ENCODE data around the gene SSH2. TPM values are rescaled to one million over a fixed set of nuclear protein-coding genes. Genes with fewer than 3 reads are reported as not detected.

SSH2 gene
- total RNA-seq, 2 donors from 2014 or later, result 36.1 to 36.8 TPM

DNA sequence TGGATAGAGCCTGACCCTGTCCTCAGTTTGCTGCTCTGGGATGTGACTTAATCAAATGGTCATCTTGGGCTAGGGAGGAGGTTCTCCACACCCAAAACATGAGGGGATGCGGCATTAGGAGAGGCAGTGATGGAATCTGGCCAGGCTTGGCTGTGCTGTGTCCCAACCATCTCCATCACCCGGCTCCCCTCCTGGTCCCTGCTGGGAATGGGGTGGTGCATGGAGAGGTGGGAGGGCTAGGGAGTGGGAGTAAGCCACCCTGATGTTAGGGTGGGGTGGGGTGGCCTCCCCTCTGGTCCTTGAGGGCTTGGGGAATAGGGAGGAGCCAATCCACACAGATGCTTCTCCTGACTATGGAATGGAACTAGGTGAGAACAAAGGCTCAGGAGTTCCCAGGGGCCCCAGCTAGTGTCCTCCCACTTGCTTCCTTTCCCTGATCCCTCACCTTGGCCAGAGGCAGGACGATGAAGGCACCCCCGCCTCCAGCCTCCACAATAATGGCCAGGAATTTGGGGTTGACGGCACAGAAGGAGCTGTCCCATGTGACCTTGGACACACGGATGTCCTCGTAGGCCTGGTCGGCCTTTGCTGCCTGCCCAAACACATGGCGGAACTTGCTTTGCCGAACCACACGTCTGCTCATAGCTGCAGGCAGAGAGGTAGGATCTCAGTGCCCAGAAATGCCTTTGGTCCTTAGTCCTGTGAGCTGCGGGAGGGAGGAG, 309.1 kb downstream of the SSH2 start:
- peaks cover 0 to 73% of the 10 kb centered on the region in 2 donors for H3K4me1 ChIP-seq
- H3K36me3 ChIP-seq, result no peaks in the 10 kb centered on the region
- no peaks in the 10 kb centered on the region for H3K9me3 ChIP-seq
- peak overlapping the region; percentile 82 to 86 for H3K27ac ChIP-seq
- H3K4me3 ChIP-seq, result peak overlapping the region in 1 of 2 donors; percentile 69
- no peaks in the 10 kb centered on the region for H3K27me3 ChIP-seq
- DNase-seq (ENCODE audit: low spot score), result no peak
- TF ChIP-seq, protein P1, sequence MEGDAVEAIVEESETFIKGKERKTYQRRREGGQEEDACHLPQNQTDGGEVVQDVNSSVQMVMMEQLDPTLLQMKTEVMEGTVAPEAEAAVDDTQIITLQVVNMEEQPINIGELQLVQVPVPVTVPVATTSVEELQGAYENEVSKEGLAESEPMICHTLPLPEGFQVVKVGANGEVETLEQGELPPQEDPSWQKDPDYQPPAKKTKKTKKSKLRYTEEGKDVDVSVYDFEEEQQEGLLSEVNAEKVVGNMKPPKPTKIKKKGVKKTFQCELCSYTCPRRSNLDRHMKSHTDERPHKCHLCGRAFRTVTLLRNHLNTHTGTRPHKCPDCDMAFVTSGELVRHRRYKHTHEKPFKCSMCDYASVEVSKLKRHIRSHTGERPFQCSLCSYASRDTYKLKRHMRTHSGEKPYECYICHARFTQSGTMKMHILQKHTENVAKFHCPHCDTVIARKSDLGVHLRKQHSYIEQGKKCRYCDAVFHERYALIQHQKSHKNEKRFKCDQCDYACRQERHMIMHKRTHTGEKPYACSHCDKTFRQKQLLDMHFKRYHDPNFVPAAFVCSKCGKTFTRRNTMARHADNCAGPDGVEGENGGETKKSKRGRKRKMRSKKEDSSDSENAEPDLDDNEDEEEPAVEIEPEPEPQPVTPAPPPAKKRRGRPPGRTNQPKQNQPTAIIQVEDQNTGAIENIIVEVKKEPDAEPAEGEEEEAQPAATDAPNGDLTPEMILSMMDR (IDR thresholded peaks at IDR 0.05), result no peak

DNA sequence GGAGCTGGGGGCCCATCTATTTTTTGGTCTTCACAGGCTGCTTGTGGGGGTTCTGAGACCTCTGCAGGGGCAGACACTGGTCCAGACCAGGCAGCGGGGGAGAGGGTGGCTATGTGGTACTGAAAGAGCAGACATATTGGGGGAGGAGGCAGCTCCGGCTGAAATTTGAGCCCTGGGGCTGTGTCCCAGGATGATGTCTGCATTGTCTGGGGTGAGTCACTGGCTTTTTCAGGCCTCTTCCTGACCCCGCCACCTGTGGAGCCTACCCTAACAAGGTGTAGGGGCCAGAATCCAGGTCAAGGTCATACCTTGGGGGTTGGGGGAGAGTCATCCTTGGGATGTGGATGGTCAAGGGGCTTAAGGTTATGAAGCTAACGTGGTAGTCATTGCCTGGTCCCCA, 309.8 kb downstream of the SSH2 start:
- no peaks in the 10 kb centered on the region for H3K36me3 ChIP-seq
- no peak overlapping the region for H3K4me3 ChIP-seq
- DNase-seq (ENCODE audit: low spot score), result no peak
- peaks cover 0 to 80% of the 10 kb centered on the region in 2 donors for H3K4me1 ChIP-seq
- TF ChIP-seq, protein P1 (IDR thresholded peaks at IDR 0.05), result no peak
- H3K9me3 ChIP-seq, result no peaks in the 10 kb centered on the region
- peak overlapping the region; percentile 82 to 86 for H3K27ac ChIP-seq
- H3K27me3 ChIP-seq, result no peaks in the 10 kb centered on the region

DNA sequence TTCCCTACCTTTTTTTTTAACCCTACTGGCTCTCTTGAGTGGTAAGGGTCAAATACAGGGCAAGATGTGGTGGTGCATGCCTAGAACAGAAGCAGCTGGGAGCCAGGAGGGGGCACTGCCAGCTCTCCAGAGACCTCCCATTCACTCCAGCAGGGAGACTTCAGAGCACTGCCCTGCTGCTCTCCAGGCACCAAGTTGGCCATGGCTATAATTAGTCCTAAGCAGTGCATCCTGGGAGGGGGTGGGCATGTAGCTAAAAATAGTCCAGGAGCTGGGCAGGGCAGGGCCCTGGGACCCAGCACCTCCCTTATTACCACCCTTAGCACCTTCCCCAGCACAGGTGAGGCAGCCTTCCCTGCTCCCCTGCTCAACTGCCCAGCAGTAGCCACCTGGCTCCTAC, 310.8 kb downstream of the SSH2 start:
- no peak overlapping the region for H3K4me3 ChIP-seq
- H3K9me3 ChIP-seq, result no peaks in the 10 kb centered on the region
- no peaks in the 10 kb centered on the region for H3K27me3 ChIP-seq
- DNase-seq (ENCODE audit: low spot score), result no peak
- H3K4me1 ChIP-seq, result peaks cover 0 to 85% of the 10 kb centered on the region in 2 donors
- peak overlapping the region; percentile 82 to 86 for H3K27ac ChIP-seq
- no peaks in the 10 kb centered on the region for H3K36me3 ChIP-seq
- TF ChIP-seq, protein P1 (IDR thresholded peaks at IDR 0.05), result peak in 1 of 2 donors; percentile 69

DNA sequence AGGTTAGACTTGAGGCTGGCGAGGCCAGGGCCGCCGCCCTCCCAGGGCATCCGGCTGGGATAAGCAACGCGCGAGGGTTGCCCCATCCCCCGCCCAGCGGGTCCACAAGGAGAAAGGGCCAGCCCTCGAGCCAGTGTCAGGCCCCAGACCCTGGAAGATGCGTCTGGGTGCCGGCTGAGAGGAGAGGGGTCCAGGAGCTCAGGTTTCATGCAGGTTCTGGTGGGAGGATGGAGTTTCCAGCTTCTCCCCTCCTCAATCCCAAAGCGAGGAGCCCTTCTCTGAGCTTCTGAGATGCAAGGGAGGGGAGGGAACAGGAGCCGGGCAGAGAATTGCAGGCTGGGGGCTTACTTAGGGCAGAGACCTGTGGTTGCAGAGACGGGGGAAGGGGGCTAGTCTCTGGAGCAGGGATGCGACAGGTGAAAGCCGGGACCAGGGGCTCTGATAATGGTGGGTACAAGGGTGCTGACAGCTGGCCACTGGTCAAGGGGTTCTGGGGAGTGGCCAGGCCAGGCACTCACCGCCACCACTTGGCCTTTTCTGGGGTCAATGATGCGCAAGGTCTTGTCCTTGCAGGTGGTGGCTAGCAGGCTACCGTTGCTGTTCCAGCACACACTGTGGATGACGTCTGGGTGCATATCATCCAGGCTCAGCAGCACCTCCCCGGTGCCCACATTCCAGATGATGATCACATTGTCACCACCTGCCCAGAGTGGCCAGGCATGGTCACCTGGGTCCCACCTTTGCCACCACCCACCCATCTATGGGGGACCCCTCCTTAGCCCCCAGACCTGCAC, 311.6 kb downstream of the SSH2 start:
- peak overlapping the region; percentile 82 to 86 for H3K27ac ChIP-seq
- H3K27me3 ChIP-seq, result no peaks in the 10 kb centered on the region
- H3K9me3 ChIP-seq, result no peaks in the 10 kb centered on the region
- H3K36me3 ChIP-seq, result no peaks in the 10 kb centered on the region
- TF ChIP-seq, protein P1 (IDR thresholded peaks at IDR 0.05), result peak in 1 of 2 donors; percentile 39
- H3K4me3 ChIP-seq, result peak overlapping the region in 1 of 2 donors; percentile 50
- peaks cover 0 to 91% of the 10 kb centered on the region in 2 donors for H3K4me1 ChIP-seq
- no peak for DNase-seq (ENCODE audit: low spot score)

DNA sequence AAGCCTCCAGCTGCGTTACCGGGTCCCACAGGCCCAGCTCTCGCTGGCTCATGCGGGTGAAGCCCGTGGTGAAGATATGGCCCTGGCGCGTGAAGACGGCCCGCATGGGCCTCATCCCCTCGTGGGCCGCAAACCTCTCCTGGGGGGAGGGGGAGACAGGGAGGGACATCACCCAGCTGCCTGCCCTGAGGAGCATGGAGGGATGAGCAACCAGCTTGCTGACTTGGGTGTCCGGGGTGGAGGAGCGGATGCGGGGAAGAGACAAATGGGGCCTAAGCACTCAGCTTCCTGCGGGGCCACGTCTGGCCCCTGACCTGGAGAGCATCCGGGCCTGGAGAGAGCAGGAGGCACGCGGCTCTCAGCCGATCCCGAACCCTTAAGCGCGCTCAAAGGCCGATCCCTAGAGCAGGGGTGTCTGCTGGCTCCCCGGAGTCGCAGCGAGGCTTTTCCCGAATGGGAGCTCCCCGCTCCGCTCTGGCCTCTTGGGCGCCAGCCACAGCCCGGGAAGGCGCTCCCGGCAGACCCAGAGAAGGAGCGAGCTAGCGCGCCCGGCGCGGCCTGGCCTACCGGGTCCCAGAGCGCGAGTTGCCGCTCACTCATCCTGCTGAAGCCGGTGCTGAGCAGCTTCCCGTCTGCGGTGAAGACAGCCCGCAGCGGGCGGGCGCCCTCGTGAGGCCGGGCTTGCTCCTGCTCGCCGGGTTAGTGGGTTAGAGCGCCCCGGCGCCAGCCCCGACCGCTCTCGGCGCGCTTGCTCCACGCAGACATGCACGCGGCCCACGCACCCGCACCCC, 312.4 kb downstream of the SSH2 start:
- TF ChIP-seq, protein P1 (IDR thresholded peaks at IDR 0.05), result peak; percentile 21 to 80
- no peak for DNase-seq (ENCODE audit: low spot score)
- peak overlapping the region; percentile 76 to 86 for H3K27ac ChIP-seq
- no peaks in the 10 kb centered on the region for H3K36me3 ChIP-seq
- peak overlapping the region; percentile 16 to 50 for H3K4me3 ChIP-seq
- no peaks in the 10 kb centered on the region for H3K27me3 ChIP-seq
- H3K9me3 ChIP-seq, result no peaks in the 10 kb centered on the region
- H3K4me1 ChIP-seq, result peaks cover 0 to 91% of the 10 kb centered on the region in 2 donors

Measured in right atrium auricular region (tissue), 2 donors.